Activated naive CD4-positive, alpha-beta T cell treated with anti-CD3 and anti-CD28 coated beads for 36 hours (primary cell): ENCODE results near the gene USF1. TPM values are rescaled to one million over a fixed set of nuclear protein-coding genes. Genes with fewer than 3 reads are reported as not detected.

Source experiments
- CTCF ChIA-PET: fragments of 350-600 bp; sonication (Branson Sonifier 250); formaldehyde crosslinking; loops from one replicate; lab custom pipeline; 2021; ENCODE audit warnings: antibody characterized with exemption; lab: Charles Lee
- DNase-seq: peaks from one replicate; pipeline ENCODE4 v3.0.0-alpha.2; 2020
- H3K27ac Mint-ChIP-seq: one replicate; pipeline ENCODE4 v1.8.0; 2021; ENCODE audit warnings: mild to moderate bottlenecking, mixed read lengths
- H3K27me3 Mint-ChIP-seq: one replicate; pipeline ENCODE4 v1.8.0; 2021; ENCODE audit warnings: low read depth, mixed read lengths
- H3K36me3 Mint-ChIP-seq: one replicate; pipeline ENCODE4 v1.8.0; 2021; ENCODE audit warnings: low read depth, mixed read lengths
- H3K4me1 Mint-ChIP-seq: one replicate; pipeline ENCODE4 v1.8.0; 2021; ENCODE audit warnings: low read depth, mixed read lengths
- H3K4me3 Mint-ChIP-seq: one replicate; pipeline ENCODE4 v1.8.0; 2021; ENCODE audit warnings: mild to moderate bottlenecking, moderate library complexity, mixed read lengths
- H3K9me3 Mint-ChIP-seq: one replicate; pipeline ENCODE4 v1.8.0; 2021; ENCODE audit warnings: mixed read lengths
- intact Hi-C: fragments of 100-400 bp; cut with micrococcal nuclease; formaldehyde crosslinking; loops from one replicate; pipeline ENCODE4 v1.15.1; 2023
- total RNA-seq, 2 experiments: library from RNA; stranded (reverse); gene quantifications; one replicate each; pipeline ENCODE4 v1.2.3, GENCODE V29; 2021

The USF1 gene, protein sequence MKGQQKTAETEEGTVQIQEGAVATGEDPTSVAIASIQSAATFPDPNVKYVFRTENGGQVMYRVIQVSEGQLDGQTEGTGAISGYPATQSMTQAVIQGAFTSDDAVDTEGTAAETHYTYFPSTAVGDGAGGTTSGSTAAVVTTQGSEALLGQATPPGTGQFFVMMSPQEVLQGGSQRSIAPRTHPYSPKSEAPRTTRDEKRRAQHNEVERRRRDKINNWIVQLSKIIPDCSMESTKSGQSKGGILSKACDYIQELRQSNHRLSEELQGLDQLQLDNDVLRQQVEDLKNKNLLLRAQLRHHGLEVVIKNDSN
- total RNA-seq: 10 to 100 TPM; 43.7 to 44.2 TPM

DNA sequence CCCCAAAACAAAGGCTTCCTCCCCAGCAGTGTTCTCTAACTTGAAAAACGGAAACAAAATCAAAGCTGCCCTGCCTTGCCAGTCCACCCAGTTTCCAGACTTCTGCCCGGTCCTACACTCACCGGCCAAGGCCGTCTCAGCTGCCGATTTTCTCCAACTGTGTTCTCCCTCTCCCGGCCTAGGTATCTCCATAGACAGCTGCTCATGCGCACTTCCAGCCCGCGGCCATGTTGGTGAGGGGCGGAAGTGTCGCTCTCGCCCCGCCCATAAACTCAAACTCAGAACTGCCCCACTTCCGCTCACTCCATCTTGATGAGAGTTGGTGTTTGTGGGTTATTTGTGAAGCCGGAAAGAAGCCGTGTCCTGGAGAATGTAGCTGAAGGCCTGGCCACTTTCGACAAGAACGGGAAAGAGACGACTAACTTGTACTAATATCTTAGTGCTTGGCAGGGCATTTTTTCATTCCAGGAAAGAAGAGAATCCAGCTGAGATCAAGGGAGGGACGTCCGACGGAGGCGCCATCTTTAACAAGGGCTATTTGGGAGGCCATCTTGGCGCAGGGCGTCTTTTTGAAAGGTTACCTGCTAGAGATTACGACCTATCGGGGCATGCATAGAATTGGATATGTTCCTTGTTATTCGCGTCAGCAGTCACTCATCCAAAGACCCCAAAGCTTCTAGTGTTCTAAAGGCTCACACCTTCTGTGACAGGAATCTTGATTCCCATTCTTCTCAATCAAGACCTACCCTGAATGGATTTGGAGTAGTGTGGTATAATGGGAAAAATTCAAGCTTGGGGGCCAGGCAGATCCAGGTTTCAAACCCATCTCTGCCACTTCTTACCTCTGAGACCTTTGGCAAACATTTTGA lies at the start of gene USF1:
USF1 (minus strand) TSS at position 242 of the 869 bp plus-strand sequence. CDS start 2,702 bp downstream, outside the sequence.
- CTCF ChIA-PET: interaction anchor here (0.7 to 11.2 kb wide), 7 partner anchors 14 to 320 kb away, joined by 3 to 135 read pairs (median 5); partner anchors contain the start of genes ARHGAP30 and KLHDC9
- Mint-ChIP-seq H3K27ac (peak within 1 kb of the TSS; percentile 99), H3K4me3 (peak within 1 kb of the TSS; percentile 88), H3K9me3 (no peaks in the 10 kb centered on the region), H3K27me3 (no peaks in the 10 kb centered on the region), H3K36me3 (peaks cover 33% of the 10 kb centered on the region), H3K4me1 (peaks cover 32% of the 10 kb centered on the region)
- intact Hi-C loops: loop anchor here (1.0 to 2.0 kb wide), 7 partner anchors 22 to 156 kb away; partner anchors contain the start of genes DEDD, NDUFS2 and UFC1
- DNase-seq: peak; percentile 95

DNA sequence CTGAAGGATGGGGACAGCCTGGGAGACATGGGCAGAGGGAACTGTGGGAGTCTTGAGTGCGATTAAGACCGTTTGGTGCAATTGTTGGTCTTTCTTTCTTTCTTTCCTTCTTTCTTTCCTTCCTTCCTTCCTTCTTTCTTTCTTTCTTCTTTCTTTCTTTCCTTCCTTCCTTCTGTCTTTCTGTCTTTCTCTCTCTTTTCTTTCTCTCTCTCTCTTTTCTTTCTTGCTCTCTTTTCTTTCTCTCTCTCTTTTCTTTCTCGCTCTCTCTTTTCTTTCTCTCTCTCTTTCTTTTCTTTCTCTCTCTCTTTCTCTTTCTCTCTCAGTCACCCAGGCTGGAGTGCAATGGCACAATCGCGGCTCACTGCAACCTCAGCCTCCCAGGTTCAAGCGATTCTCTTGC lies 49.5 kb upstream of the USF1 start:
- no peaks in the 10 kb centered on the region for H3K27me3 Mint-ChIP-seq
- no peaks in the 10 kb centered on the region for H3K9me3 Mint-ChIP-seq
- DNase-seq: no peak
- no peak overlapping the region for H3K4me3 Mint-ChIP-seq
- intact Hi-C loops: loop anchor here (5.0 kb wide), 2 partner anchors 33 to 368 kb away; no protein-coding TSS in a partner anchor
- H3K4me1 Mint-ChIP-seq: peaks cover 68% of the 10 kb centered on the region
- CTCF ChIA-PET: interaction anchor here (0.7 to 10.0 kb wide), 8 partner anchors 24 to 107 kb away, joined by 3 to 221 read pairs (median 8); partner anchors contain the start of genes ARHGAP30, TSTD1 and USF1
- peaks cover 7% of the 10 kb centered on the region for H3K36me3 Mint-ChIP-seq
- H3K27ac Mint-ChIP-seq: no peak overlapping the region

DNA sequence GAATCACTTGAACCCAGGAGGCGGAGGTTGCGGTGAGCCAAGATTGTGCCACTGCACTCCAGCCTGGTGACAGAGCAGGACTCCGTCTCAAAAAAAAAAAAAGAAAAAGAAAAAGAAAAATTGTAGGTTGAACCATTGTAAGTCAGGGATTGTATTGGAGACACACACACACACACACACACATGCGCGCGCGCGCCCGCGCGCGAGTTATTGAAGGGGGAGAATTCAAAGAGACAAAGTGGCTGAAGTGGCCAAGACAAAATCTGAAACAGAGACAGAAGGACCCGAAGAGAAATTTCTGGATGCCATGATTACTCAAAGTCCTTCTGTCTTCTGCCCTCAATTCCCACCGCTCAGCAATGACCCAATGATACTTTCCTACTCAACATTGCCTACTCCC lies 48.7 kb upstream of the USF1 start:
- no peak overlapping the region for H3K4me3 Mint-ChIP-seq

GRCh38 chr1:161092621-161093028 lies 46.8 kb upstream of the USF1 start:
- peaks cover 61% of the 10 kb centered on the region for H3K4me1 Mint-ChIP-seq
- CTCF ChIA-PET: interaction anchor here (0.6 to 10.0 kb wide), 9 partner anchors 22 to 257 kb away, joined by 3 to 221 read pairs (median 5); partner anchors contain the start of genes ARHGAP30, TSTD1 and USF1
- intact Hi-C loops: loop anchor here (1.0 to 2.0 kb wide), 4 partner anchors 22 to 296 kb away; partner anchors contain the start of gene LY9
- H3K36me3 Mint-ChIP-seq: no peaks in the 10 kb centered on the region
- no peak overlapping the region for H3K27ac Mint-ChIP-seq
- H3K9me3 Mint-ChIP-seq: no peaks in the 10 kb centered on the region
- H3K4me3 Mint-ChIP-seq: no peak overlapping the region
- DNase-seq: peak; percentile 80
- no peaks in the 10 kb centered on the region for H3K27me3 Mint-ChIP-seq

More for the DNA sequence above, 48.7 kb upstream of the USF1 start:
- CTCF ChIA-PET: interaction anchor here (0.7 to 10.0 kb wide), 6 partner anchors 23 to 99 kb away, joined by 4 to 221 read pairs (median 55); partner anchors contain the start of genes ARHGAP30, TSTD1 and USF1
- Mint-ChIP-seq H3K9me3 (no peaks in the 10 kb centered on the region), H3K27me3 (no peaks in the 10 kb centered on the region), H3K4me1 (peaks cover 70% of the 10 kb centered on the region), H3K27ac (no peak overlapping the region), H3K36me3 (no peaks in the 10 kb centered on the region)
- no peak for DNase-seq
- intact Hi-C loops: no loop called here

DNA sequence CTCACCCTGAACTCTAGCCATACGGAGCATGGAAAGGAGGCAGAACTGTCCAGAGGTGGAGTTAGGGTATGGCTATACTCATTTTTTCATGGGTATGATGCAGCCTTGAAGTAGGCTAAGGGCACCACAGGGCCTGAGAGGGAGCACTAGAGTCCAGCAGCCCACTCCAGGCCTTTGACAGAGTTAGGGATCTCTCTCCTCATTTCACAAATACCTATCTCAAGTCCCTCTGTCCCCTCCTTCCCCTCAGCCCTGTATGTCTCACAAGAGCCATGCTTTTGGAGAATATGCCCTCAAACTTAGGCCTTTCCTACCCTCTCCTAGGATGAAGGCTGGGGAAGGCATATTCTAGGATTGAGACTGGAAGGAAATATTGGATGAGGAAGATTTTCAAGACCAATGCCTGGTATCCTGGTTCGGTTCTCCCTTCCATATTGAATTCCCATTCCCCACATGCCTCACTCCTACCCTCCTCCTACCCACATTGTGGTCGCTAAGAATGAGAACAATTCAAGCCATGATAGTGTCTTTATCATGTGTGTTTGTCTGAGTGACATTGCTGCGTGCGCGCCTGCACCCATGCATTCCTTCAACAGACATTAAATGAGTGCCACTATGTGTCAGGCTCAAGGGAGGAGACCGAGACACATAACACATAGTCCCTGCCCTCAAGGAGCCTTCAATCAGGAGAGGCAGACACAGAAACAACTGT lies 46.2 kb upstream of the USF1 start:
- CTCF ChIA-PET: interaction anchor here (0.6 to 10.0 kb wide), 5 partner anchors 21 to 140 kb away, joined by 3 to 221 read pairs (median 5); partner anchors contain the start of gene ARHGAP30
- peaks cover 54% of the 10 kb centered on the region for H3K4me1 Mint-ChIP-seq
- no peaks in the 10 kb centered on the region for H3K9me3 Mint-ChIP-seq
- no peak for DNase-seq
- H3K36me3 Mint-ChIP-seq: no peaks in the 10 kb centered on the region
- intact Hi-C loops: loop anchor here (1.0 to 2.0 kb wide), 4 partner anchors 22 to 295 kb away; partner anchors contain the start of gene LY9
- H3K4me3 Mint-ChIP-seq: no peak overlapping the region
- no peak overlapping the region for H3K27ac Mint-ChIP-seq
- H3K27me3 Mint-ChIP-seq: no peaks in the 10 kb centered on the region

DNA sequence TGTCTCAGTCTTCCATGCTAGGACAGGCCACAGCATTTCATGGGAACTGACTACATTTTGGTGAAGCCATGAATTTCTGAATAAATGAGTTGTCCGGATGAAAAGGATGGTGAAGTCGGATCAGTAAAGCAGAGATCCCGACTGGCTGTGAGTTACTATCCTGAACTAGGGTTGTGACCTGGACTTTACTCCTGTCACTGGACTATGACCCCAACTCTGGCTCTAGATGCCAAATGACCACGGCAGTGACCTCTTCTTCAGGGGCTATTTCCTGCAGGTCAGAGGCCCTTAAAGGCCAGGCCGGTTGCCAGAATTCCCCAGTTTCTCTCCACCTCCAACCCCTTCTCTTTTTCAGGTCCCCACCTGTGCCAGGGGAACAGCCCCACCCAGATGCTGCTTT lies 45.3 kb upstream of the USF1 start:
- Mint-ChIP-seq H3K4me3 (no peak overlapping the region), H3K9me3 (no peaks in the 10 kb centered on the region), H3K27me3 (no peaks in the 10 kb centered on the region), H3K4me1 (peaks cover 46% of the 10 kb centered on the region), H3K36me3 (no peaks in the 10 kb centered on the region), H3K27ac (no peak overlapping the region)
- DNase-seq: no peak
- intact Hi-C loops: no loop called here
- CTCF ChIA-PET: interaction anchor here (0.6 to 1.5 kb wide), 2 partner anchors 19 to 351 kb away, joined by 3 read pairs; no protein-coding TSS in a partner anchor

- DNase-seq: no peak
- CTCF ChIA-PET: interaction anchor here (0.6 to 1.5 kb wide), 2 partner anchors 18 to 350 kb away, joined by 3 read pairs; no protein-coding TSS in a partner anchor
- Mint-ChIP-seq H3K27ac (no peak overlapping the region), H3K4me3 (no peak overlapping the region), H3K9me3 (no peaks in the 10 kb centered on the region), H3K36me3 (no peaks in the 10 kb centered on the region), H3K27me3 (no peaks in the 10 kb centered on the region), H3K4me1 (peaks cover 45% of the 10 kb centered on the region)
- intact Hi-C loops: no loop called here
Observed at GRCh38 chr1:161090617-161091016, 44.8 kb upstream of the USF1 start.

- peaks cover 40% of the 10 kb centered on the region for H3K4me1 Mint-ChIP-seq
Observed at GRCh38 chr1:161089938-161090337, 44.2 kb upstream of the USF1 start.

GRCh38 chr1:161089251-161089924 lies 43.6 kb upstream of the USF1 start, which contains the start of gene NECTIN4:
TSS of gene NECTIN4 (minus strand) at chr1:161089558. CDS start at chr1:161089296, 262 bp downstream.
- H3K9me3 Mint-ChIP-seq: no peaks in the 10 kb centered on the region
- no peaks in the 10 kb centered on the region for H3K36me3 Mint-ChIP-seq
- CTCF ChIA-PET: interaction anchor here (1.3 to 2.6 kb wide), 3 partner anchors 9 to 17 kb away, joined by 3 to 7 read pairs (median 3); partner anchors contain the start of gene KLHDC9
- H3K27me3 Mint-ChIP-seq: no peaks in the 10 kb centered on the region
- peaks cover 37% of the 10 kb centered on the region for H3K4me1 Mint-ChIP-seq
- no peak for DNase-seq
- H3K27ac Mint-ChIP-seq: no peak within 1 kb of the TSS
- intact Hi-C loops: no loop called here
- no peak within 1 kb of the TSS for H3K4me3 Mint-ChIP-seq

More at GRCh38 chr1:161089938-161090337, 44.2 kb upstream of the USF1 start:
- Mint-ChIP-seq H3K9me3 (no peaks in the 10 kb centered on the region), H3K4me3 (no peak overlapping the region), H3K36me3 (no peaks in the 10 kb centered on the region), H3K27ac (no peak overlapping the region), H3K27me3 (no peaks in the 10 kb centered on the region)
- DNase-seq: no peak
- CTCF ChIA-PET: interaction anchor here (1.5 kb wide), 1 partner anchor 18 kb away, joined by 3 read pairs; no protein-coding TSS in a partner anchor
- intact Hi-C loops: no loop called here

DNA sequence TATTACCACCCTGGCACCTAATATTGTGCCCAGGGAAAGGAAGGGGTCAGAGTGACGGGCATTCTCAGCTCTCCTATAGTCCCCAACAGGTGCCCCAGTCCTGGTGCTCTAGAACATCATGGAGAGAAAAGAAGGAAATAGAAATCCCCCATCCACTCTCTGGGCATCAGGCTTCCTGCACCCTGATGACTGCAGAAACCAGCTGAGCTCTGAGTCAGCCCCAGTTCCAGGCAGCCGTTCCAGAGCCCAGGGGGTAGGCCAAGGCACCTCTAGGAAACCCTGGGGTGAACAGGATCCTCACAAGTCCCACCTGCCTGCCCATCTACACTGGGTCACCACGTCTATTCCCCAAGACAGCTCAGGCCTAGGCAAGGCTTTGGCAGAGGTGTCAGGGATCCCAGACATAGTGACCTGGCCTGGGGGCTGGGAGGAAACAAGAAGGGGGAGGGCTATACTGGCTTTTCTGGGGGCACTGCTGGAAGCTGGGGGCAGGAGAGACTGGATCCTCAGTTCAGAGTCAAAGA lies 42.9 kb upstream of the USF1 start:
- intact Hi-C loops: no loop called here
- Mint-ChIP-seq H3K27me3 (no peaks in the 10 kb centered on the region), H3K4me1 (peaks cover 35% of the 10 kb centered on the region), H3K4me3 (no peak overlapping the region), H3K9me3 (no peaks in the 10 kb centered on the region), H3K36me3 (no peaks in the 10 kb centered on the region), H3K27ac (no peak overlapping the region)
- DNase-seq: no peak
- CTCF ChIA-PET: interaction anchor here (0.7 to 2.6 kb wide), 4 partner anchors 10 to 77 kb away, joined by 3 to 7 read pairs (median 3); partner anchors contain the start of gene KLHDC9
